Measurements from ENCODE around the gene ZFAND3. TPM values are rescaled to one million over a fixed set of nuclear protein-coding genes. Genes with fewer than 3 reads are reported as not detected.

The ZFAND3 gene
- total RNA-seq, 2 experiments from 2014 or later: 34.4 to 37.0 TPM

DNA sequence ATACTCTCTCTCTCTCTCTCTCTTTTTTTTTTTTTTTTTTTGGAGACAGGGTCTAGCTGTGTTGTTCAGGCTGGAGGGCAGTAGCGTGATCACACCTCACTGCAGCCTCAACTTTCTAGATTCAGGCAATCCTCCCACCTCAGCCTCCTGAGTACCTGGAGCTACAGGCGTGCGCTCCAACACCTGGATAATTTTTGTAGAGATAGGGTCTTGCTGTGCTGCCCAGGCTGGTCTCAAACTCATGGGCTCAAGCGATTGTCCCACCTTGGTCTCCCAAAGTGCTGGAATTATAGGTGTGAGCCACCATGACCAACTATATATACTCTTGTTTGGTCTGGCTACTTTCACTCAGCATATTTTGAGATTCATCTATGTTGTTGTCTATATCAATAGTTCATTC lies 154.9 kb downstream of the ZFAND3 start:
- Histone ChIP-seq H3K4me3 (ENCODE audit: low read length) (no peak overlapping the region), H3K27me3 (ENCODE audit: control insufficient read depth in 1 of 2, insufficient read depth in 2 of 2, low read length in 2 of 2) (no peaks in the 10 kb centered on the region), H3K4me1 (ENCODE audit: insufficient read depth, low read length) (peaks cover 6% of the 10 kb centered on the region), H3K9me3 (ENCODE audit: control insufficient read depth in 1 of 2, insufficient read depth in 1 of 2, low read length in 2 of 2) (peaks cover 11 to 14% of the 10 kb centered on the region in 2 experiments), H3K36me3 (ENCODE audit: insufficient read depth, low read length) (no peaks in the 10 kb centered on the region), H3K27ac (ENCODE audit: low read depth in 1 of 2, low read length in 2 of 2) (no peak overlapping the region)
- peaks cover 51% of the 10 kb centered on the region for H3K36me3 Mint-ChIP-seq (ENCODE audit: low read depth)
- no peaks in the 10 kb centered on the region for H3K27me3 Mint-ChIP-seq
- POLR2A ChIA-PET: no interaction called here
- H3K9me3 Mint-ChIP-seq: peaks cover 5% of the 10 kb centered on the region
- TF ChIP-seq, protein P1, sequence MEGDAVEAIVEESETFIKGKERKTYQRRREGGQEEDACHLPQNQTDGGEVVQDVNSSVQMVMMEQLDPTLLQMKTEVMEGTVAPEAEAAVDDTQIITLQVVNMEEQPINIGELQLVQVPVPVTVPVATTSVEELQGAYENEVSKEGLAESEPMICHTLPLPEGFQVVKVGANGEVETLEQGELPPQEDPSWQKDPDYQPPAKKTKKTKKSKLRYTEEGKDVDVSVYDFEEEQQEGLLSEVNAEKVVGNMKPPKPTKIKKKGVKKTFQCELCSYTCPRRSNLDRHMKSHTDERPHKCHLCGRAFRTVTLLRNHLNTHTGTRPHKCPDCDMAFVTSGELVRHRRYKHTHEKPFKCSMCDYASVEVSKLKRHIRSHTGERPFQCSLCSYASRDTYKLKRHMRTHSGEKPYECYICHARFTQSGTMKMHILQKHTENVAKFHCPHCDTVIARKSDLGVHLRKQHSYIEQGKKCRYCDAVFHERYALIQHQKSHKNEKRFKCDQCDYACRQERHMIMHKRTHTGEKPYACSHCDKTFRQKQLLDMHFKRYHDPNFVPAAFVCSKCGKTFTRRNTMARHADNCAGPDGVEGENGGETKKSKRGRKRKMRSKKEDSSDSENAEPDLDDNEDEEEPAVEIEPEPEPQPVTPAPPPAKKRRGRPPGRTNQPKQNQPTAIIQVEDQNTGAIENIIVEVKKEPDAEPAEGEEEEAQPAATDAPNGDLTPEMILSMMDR (IDR thresholded peaks at IDR 0.05): no peak
- DNase-seq: no peak
- H3K4me1 Mint-ChIP-seq (ENCODE audit: low read depth): peaks cover 58% of the 10 kb centered on the region
- H3K27ac Mint-ChIP-seq: no peak overlapping the region
- no peak overlapping the region for H3K4me3 Mint-ChIP-seq
- ATAC-seq (ENCODE audit: poor library complexity): no peak
- CTCF ChIA-PET: interaction anchor here (0.6 kb wide), 1 partner anchor 26 kb away, joined by 3 read pairs; no protein-coding TSS in a partner anchor
- intact Hi-C loops (cut with DNase I, micrococcal nuclease): no loop called here

DNA sequence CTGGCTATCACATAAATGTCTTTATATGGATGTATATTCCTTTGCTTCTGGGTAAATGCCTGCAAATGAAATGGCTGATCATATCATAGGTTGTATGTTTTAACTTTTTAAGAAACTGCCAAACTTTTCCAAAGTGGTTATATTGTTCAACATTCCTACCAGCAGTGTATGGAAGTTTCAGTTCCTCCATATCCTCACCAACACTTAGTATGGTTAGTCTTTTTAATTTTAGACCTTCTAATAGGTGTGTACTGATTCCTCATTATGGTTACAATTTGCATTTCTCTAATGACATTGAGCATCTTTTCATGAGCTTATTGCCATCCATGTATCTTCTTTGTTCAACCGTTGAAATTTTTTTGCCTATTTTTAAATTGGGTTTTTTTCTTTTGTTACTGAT lies 155.4 kb downstream of the ZFAND3 start:
- intact Hi-C loops (cut with DNase I, micrococcal nuclease): no loop called here
- TF ChIP-seq, protein P1 (IDR thresholded peaks at IDR 0.05): no peak
- Mint-ChIP-seq H3K4me1 (ENCODE audit: low read depth) (peaks cover 61% of the 10 kb centered on the region), H3K36me3 (ENCODE audit: low read depth) (peaks cover 48% of the 10 kb centered on the region), H3K4me3 (no peak overlapping the region), H3K27ac (no peak overlapping the region), H3K27me3 (no peaks in the 10 kb centered on the region), H3K9me3 (peaks cover 5% of the 10 kb centered on the region)
- Histone ChIP-seq H3K9me3 (ENCODE audit: control insufficient read depth in 1 of 2, insufficient read depth in 1 of 2, low read length in 2 of 2) (peaks cover 11 to 14% of the 10 kb centered on the region in 2 experiments), H3K4me1 (ENCODE audit: insufficient read depth, low read length) (peaks cover 6% of the 10 kb centered on the region), H3K4me3 (ENCODE audit: low read length) (no peak overlapping the region), H3K27ac (ENCODE audit: low read depth in 1 of 2, low read length in 2 of 2) (no peak overlapping the region), H3K36me3 (ENCODE audit: insufficient read depth, low read length) (no peaks in the 10 kb centered on the region), H3K27me3 (ENCODE audit: control insufficient read depth in 1 of 2, insufficient read depth in 2 of 2, low read length in 2 of 2) (no peaks in the 10 kb centered on the region)
- CTCF ChIA-PET: interaction anchor here (0.9 kb wide), 1 partner anchor 9 kb away, joined by 4 read pairs; no protein-coding TSS in a partner anchor
- ATAC-seq (ENCODE audit: poor library complexity) (no peak), DNase-seq (no peak)
- POLR2A ChIA-PET: no interaction called here

GRCh38 chr6:37977715-37978114 lies 158.2 kb downstream of the ZFAND3 start:
- H3K9me3 Mint-ChIP-seq: peaks cover 3% of the 10 kb centered on the region
- Histone ChIP-seq H3K9me3 (ENCODE audit: control insufficient read depth in 1 of 2, insufficient read depth in 1 of 2, low read length in 2 of 2) (peaks cover 9 to 11% of the 10 kb centered on the region in 2 experiments), H3K4me1 (ENCODE audit: insufficient read depth, low read length) (no peaks in the 10 kb centered on the region), H3K27ac (ENCODE audit: low read depth in 1 of 2, low read length in 2 of 2) (no peak overlapping the region), H3K4me3 (ENCODE audit: low read length) (no peak overlapping the region), H3K27me3 (ENCODE audit: control insufficient read depth in 1 of 2, insufficient read depth in 2 of 2, low read length in 2 of 2) (no peaks in the 10 kb centered on the region), H3K36me3 (ENCODE audit: insufficient read depth, low read length) (no peaks in the 10 kb centered on the region)
- H3K36me3 Mint-ChIP-seq (ENCODE audit: low read depth): peaks cover 37% of the 10 kb centered on the region
- H3K27me3 Mint-ChIP-seq: no peaks in the 10 kb centered on the region
- ChIA-PET CTCF (no interaction called here), POLR2A (no interaction called here)
- H3K4me3 Mint-ChIP-seq: no peak overlapping the region
- intact Hi-C loops (cut with DNase I, micrococcal nuclease): no loop called here
- peaks cover 59% of the 10 kb centered on the region for H3K4me1 Mint-ChIP-seq (ENCODE audit: low read depth)
- ATAC-seq (ENCODE audit: poor library complexity): no peak
- TF ChIP-seq, protein P1 (IDR thresholded peaks at IDR 0.05): no peak
- no peak for DNase-seq
- H3K27ac Mint-ChIP-seq: no peak overlapping the region
